Activated CD4-positive, alpha-beta T cell treated with anti-CD3 and anti-CD28 coated beads for 1 hour (primary cell): Measurements from ENCODE around the gene ATRNL1.

Source experiments
- DNase-seq: peaks from one replicate; pipeline ENCODE4 v3.0.0-alpha.2; 2020

ATRNL1 gene

DNA sequence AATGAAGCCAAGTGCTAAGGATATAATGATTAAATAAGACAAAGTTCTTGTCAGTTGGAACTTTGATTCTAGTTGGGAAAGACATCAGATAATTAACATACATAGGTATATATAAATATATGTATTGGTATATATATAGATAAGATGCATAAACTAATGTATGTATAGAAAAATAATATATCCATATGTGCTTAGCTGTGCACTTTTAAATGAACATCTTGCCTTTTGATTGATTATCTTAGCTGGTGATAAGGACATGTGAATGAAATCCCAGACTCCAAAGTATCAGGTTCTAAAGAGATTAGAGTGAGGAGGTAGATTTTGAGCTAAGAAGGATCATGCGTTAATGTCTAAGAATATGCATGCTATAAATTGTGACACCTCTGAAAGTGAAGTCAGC, 822.3 kb downstream of the ATRNL1 start:
- no peak for DNase-seq

DNA sequence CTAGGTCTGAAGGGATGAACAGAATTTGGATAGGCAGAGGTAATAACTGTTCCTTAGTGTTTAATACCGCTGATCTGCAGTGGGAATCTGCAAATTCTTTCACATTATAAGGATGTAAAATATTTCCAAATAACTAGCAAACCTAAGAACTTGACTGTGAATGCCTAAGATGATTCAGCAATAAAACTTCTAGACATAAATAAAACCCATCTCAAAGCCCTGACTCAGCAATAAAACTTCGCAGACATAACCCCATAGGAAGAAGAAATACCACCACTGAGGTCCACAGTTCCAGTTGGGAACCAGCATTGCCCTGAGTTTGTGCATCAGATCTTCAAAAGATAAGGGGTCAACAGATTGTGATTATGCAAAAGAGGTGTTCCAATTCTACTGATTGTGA, 825.6 kb downstream of the ATRNL1 start:
- no peak for DNase-seq

DNA sequence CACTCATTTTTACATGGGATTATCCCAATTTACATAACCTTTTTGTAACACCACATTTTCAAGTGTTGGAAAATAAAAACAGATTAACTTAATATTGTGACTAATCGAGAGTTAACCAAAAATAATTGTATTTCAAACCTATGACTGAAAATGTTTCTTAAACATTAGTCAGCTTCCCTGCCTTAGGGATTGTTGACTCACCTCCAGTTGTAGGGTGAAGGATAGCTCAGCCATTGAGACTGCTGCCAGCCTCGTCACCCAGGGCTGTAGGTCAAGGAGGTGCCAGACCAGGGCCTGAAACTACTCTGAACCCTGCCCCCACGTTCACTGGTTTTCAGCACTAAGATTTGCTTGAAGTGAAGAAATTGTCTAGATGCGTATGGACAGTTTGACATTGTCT, 828.6 kb downstream of the ATRNL1 start:
- no peak for DNase-seq

DNA sequence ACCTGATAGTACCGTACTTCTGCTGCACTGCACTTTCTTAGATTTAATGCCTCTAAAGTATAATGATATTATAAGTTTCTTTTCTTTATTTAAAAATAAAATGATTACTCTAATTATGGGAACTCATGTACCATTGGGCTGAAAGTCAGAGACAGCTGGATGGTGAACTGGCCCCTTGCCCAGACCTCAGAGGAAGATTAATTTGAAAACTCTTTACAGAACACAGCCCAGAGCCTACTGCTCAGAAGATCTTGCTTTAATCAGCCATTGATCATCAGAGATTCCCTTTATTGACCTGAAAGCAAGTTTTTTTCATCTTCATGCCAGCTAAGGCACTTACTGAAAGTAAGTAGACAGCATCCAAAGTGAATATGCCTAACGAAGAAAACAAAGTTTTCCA, 838.1 kb downstream of the ATRNL1 start:
- DNase-seq, result no peak

DNA sequence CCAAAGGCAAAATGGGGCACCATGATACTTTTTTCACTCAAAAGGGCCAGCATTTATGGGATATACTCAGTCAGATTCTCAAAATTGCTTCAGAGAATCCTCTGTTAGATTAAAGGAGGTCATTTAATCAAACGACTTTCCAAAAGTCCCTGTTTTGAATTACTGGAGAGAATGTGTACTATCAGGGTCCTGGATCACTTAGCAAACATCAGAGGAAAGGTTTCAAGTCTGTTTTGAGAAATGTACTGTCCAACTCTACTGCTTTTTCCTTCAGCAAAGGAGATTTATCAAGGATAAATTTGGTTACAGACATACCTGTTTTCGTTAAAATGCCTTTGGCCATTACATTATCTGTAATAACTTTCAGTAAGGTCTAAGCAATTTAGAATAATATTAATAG, 838.9 kb downstream of the ATRNL1 start:
- no peak for DNase-seq

DNA sequence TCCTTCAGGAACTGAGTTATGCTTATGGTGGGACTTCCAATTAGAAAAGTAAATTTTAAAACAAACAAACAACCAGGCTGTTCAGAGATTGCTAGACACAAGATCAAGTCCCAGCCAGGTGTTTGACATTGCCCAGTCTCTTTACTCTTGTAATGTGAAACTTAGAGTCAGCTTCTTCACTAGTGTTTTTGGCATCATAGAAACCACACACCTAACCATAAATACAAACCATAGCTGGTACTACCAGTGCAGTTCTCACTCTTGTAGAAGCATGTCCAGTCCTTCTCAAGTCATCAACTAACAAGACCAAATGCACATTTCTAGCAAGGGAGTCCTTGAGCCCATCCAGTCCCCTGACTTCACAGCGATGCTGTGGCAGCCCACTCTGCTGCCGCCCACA, 839.9 kb downstream of the ATRNL1 start:
- DNase-seq, result no peak

DNA sequence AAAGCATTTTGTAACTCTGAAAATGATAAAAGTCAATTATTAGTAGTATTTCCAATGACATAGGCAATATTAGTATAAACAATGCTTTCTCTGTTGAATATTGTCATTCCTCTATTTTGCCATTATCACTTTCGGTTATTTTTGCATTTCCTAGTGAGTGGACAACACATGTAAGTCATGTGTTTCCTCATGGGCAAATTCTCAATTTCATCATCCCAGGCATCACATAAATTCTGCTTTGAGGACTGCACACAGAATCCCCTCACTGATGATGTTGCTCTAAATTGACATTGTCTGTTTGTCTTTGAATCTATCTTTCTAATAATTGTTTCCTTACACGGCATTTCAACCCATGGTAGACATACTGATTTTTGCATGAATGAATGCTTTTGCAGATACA, 842.6 kb downstream of the ATRNL1 start:
- no peak for DNase-seq

DNA sequence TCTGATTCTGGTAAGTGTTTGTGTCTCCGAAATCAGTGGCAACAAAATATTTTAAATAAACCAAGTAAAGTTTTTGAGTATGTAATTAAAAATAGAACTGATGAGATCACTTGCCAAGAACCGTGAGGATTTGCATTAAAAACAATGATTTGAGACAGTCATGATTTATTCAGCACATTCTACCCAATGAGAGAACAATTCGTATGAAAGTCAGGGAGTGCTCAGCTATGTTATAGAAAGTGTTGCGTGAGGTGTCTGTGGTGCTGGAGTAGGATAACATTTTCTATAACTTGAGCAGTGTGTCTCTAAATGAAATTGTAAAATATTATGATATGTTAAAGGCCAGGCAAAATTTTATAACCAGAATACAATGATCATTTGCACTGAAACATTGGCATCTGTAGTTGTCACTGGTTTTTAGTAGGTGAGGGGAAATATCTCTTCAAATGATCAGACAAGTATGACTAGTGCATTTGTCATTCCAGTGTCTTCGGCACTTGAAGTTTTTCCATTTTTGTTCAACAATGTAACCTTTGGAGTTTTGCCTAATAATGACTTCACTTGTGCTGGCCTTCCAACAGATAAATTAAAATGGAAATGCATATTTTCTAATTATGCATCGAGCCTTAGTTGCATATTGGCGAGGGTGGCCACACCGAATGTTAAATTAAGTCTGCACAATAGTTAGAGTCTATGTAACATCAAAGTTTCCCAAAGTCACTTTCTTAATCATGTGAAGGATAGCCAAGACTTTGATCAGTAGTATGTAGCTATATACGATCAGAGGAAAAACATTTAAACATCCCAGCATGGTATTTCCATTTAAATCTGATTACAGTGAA, 844.0 kb downstream of the ATRNL1 start:
- no peak for DNase-seq

DNA sequence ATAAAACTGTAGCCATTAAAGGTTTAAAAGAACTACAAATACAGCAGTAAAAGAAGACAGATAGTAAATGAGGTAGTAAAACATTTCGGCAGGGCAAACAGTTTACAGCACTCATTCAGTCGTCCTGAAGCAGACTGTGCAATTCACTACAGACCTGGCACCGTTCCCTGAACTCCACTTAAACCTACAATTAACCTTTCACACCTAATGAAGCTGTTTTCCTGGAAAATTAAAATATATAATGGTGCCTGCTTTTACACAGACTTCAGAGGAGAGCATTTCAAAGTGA, 844.5 kb downstream of the ATRNL1 start:
- DNase-seq, result no peak

DNA sequence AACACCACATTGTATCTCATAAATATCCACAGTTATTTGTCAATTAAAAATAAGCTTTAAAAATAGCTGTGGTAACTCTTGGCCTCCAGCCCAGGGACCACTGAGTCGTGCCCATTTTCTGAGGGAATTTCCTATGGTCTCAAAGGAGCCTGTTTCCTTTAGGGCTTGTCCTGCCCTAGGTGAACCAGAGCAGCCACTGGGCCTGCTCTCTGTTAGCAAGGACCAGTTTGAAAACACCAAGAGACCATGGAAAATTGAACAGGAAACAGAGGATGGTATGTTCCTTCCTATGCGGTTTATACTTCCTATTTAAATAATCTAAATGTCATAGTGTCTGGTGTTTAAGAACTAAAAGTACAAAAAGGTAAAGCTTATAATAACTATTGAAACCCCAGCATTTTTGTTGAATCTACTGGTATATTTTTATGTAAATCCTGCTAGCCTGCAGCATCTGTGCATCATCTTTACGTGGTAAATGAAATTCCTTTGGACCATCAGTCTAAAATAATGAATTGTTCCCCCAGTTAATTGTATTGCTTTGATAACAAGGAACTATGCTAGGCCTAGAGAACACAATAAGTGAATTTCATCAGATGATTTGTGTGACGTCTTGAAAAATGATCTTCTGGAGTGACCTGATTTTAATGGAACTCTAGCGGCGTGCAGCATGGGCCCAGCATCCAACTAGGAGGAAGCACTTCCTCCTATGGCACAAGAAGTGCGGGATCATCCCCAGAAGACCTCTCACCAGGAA, 846.1 kb downstream of the ATRNL1 start:
- no peak for DNase-seq

DNA sequence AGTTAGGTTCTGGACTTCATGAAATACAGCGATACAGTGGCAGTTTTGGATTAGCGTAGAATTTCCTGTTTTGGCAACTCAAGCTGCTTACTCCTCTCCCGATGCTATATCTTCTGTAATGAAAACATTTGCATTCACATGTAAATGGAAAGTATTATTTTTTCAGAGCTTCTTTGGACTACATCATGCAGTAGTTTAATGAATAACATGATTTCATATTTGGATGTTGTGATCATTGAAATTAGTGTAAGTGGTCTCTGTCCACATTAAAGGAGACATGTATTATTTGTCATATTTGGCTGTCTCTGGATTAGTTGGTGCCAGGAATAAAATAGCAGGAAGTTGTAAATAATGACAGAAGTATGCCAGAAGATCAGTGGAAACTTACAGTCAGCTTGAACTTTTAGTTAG, 848.2 kb downstream of the ATRNL1 start:
- no peak for DNase-seq

DNA sequence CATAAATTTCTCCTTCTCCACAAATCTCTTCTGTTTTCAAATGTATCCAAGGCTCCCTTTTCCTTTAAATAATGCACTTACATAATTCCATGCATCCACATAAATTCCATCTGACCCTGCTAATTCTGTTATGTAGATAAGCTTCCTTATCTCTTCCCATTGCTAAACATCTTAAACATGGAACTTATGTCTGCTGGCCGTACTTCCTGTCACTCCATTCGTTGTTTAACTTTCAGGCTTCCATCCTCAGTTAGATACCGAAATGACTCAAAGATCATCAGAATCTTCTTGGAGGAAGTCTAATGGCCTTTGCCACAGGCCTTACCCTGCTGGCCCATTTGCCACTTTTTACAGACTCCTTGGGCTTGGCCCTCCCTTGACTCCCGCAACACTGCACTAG, 848.9 kb downstream of the ATRNL1 start:
- DNase-seq, result no peak

DNA sequence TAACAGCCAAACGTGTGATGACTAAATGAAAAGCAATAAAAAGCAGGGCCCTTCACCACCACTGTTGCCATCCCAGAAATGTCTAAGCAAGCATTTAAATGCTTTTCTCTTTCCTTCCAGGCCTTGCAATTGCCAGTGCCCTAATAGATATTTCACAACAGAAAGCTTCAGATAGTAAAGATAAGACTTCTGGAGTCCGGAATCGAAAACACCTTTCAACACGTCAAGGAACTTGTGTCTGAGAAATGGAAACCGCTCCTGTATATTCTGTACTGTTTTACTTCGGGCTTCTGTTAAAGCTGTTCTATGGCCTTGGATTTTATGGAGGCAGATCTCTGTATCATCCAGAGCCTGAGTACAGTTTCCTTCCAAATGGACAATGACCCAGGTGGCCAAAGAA, 851.4 kb downstream of the ATRNL1 start:
- no peak for DNase-seq

DNA sequence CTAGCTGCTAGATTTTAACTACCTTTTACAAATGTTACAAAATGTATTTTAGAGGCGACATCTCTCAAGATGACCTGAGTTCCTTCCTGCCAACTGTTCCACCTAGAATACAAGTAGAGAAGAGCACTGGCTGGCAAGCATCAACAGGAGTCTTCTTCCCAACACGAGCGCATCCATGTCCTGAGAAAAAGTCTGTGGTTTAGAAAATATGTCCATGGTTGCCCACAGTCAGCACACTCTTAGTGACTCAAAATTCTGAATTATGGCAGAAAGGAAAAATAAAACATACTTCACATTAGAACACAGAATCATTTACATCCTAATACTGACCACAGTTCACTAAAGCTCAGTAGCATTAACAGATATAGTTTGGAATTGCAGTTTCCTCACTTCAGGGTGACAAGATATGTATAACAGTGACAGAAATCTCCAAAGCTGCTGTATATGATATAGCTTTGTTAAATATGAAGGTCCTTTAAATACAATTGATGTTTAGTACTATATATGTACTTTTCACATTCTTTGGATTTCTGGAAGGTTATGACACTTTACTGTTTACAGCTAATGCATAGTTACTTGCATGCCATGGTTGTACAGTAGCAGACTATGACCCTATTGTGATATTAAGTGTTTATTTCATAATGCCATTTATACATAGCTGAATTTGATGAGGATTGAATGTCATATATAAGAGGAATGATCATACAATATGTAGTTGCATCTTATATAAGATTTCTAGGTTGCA, 852.7 kb downstream of the ATRNL1 start:
- DNase-seq, result no peak

DNA sequence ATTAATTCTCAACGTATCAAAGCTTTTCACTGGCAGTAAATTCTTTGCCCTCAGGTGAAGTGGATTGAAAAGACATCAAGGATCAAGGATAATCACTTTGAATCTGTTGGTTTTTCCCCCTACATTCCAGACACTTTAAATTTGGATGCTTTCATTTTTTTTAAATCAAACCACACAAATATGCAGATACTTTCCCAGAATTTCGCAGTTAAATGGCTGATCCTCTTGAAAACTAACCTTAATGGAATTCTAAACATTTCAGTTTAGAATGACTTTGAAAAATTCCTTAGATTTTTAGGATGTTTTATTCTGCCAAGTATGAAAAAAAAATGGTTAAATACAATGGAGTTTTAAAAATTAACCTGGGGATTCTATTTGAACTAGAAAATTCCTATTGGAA, 853.9 kb downstream of the ATRNL1 start:
- no peak for DNase-seq

DNA sequence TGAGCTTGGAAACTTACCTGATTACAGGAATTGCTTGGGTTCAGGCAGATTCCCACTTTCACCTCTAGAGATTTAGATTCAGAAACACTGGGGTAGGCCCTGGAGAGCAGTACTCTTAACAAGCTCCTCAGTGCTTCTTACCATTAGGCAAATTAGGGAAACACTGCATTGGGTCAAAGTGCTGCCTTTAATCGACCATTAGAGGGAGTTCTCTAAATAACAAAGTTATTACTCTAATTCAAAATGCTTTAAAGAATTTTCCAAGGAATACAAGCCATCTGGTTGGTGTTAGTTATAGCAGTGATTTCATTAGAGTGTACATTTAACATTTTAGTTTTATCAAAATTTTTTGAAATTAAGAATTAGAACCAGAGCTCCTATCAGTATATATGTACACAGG, 855.3 kb downstream of the ATRNL1 start:
- DNase-seq, result no peak

DNA sequence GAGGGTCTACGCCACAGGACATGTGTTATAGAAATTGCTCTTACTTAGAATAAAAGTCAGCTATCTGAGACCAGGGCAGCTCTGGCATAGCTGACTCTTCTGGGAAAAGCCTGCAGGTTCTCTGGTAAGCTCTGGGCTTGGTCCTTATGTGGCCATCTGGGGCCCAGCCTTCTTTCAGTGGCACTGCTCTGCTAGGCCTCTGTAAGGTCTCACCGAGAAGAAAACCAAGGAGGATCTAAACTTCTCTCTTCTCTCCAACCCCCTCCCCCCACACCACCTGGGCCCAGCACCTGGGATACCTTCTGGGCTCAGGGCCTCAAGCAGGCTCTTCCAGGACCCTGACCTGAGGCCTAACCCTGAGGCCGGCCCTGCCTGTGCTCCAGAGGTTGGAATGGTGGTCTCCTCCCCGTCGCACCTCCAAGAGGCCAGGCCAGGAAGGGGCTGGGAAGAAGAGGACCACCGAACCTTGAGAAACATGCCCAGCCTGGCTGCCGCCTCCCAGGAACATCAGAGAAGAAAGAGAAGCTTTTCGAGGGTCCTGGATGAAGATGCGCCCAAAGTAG, 856.2 kb downstream of the ATRNL1 start:
- no peak for DNase-seq

DNA sequence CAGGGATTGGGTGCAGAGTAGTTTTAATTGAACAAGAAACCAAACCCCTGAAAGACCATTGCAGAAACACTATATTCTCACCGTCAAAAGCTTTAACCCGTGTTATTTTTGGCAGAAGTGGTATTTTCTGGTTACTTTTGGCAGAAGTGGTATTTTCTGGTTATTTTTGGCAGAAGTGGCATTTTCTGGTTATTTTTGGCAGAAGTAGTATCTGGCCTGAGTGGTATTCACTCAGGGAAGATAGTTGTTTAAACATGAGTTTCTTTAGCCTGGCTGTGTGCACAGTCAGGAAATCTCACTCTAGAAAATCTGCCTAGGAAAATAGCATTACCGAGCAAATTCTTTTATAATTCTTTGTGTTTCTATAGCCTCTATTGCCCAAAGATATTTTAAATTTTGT, 857.2 kb downstream of the ATRNL1 start:
- no peak for DNase-seq

DNA sequence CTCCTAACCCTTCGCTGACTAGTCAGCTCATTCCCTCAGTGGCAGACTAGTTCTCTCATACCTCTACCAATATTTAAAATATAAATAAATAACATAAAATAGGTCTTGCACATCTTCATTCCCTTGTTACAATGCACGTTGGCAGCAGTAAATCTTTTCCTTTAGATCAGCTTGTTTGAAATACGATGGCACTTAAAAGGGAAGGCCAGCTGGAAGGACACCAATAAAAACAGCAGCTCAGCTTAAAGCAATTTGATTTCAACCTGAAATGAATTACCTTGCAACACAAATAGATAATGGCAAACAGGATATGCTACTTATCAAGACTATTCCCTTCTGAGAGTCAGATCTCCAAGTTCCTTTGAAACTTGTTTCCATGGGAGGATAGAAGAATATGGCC, 858.1 kb downstream of the ATRNL1 start:
- no peak for DNase-seq

DNA sequence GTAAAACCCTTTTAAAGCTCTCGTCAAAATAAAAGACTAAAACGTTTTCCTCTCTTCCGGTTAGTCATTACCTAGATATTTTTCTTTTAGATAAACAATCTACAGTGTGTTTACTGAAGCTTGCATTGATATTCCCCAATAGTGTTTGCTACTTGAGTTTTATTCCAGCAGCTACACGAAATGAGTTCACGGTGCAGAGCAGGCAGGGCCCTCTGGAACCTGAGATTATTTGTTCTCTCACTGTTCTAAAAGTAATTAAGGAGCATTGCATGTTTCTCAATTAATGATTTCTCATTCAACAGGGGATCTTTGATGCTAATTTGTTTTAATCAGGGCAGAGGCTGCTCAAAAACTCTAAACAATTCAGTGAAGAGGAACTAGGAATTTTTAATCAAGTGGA, 860.1 kb downstream of the ATRNL1 start:
- DNase-seq, result no peak

DNA sequence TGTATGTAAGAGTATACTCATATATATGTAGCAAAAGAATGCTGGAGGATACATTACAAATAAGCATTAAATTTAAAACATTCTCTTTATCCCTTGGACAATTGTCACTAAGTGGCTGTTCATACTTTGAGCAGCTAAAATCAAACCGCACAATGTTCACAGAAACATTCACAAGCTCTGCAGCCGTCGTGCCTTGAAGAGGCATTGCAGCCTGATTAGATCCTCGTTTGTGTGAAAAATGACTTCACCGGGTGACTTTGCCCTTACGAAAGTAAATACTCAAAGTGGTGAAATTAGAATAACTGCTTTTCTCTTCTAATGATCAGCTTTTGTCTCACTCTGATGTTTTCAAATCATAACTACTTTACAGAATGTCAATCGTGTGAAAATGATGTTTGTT, 860.8 kb downstream of the ATRNL1 start:
- DNase-seq, result no peak

DNA sequence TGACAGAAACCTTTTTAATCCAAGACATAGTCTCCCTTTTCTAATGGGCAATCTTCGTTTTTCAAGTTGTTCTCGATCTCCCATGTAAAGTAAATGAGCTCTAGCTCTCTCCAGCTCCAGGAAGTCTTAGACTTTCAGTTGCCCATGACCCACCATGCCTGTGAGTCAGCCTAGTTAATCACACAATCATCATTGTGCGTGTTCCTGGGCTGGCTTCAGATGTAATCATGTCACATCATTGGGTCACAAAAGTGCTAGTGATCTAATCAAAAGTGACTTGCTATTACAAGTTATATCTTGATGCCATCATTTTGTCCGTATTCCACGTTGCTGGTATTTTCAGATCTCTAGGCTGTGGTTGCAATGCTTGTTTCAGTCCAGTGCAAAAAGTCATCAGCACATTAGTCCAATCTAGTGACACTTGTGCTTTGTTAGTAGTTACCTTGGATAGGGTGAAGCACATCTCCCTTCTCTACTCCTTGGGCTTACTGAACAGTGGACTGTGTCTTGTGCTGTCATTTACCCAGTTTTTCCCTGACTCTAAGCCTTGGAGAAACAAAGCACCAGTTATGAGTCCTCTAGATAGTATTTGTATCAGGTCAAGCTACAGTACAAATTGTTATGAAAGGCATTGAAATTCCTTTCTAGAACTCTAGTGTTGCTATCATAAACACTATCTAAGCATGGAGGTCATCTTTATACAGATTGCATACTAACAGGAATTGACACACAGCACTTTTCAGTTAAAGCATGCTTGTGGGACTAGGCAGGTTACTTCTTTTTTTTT, 863.3 kb downstream of the ATRNL1 start:
- DNase-seq, result no peak

DNA sequence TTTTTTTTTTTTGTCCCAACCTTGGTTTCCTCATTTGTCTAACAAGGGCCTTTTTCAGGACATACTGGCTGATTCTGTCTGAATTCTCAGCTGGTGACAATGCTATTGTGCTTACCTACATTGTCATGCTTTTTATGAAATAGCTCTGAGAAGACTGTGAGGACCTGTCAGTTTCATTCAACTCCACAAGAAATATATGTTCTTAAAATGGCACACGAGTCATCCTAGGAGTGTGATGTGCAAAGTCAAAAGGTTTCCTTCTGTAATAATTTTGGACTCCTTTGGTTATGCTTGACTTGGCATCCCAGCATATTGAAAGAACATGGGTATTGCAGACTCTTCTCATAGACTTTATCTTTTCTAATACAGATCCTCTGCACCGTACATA, 863.8 kb downstream of the ATRNL1 start:
- no peak for DNase-seq
